Small intestine (tissue), 7 donors: ENCODE measurements around the gene KLHDC4. TPM values are rescaled to one million over a fixed set of nuclear protein-coding genes. Genes with fewer than 3 reads are reported as not detected.

ENCODE experiments used
- DNase-seq, 2 donors: peaks; one replicate each; pipeline versions ENCODE4 v3.0.0 to v3.0.0-alpha.2; 2013
- FAIRE-seq: peaks from 2 replicates; lab custom pipeline; 2012; peaks lifted over from hg19 to GRCh38; lab: Jason Lieb, UNC
- H3K27ac ChIP-seq, 3 donors: one replicate each; pipeline ENCODE4 v1.5.1; 2013; ENCODE audit warnings: low read length in 2 of 3, mild to moderate bottlenecking in 2 of 3, control low read depth in 1 of 3, inconsistent platforms in 1 of 3, low read depth in 1 of 3, moderate library complexity in 1 of 3
- H3K27me3 ChIP-seq, 3 donors: one replicate each; pipeline ENCODE4 v1.6.1; 2013; ENCODE audit warnings: low read length in 3 of 3, inconsistent platforms in 1 of 3; ENCODE audit not compliant: control insufficient read depth in 3 of 3, insufficient read depth in 3 of 3
- H3K36me3 ChIP-seq, 3 donors: one replicate each; pipeline ENCODE4 v1.6.1; 2013; ENCODE audit warnings: low read length in 3 of 3, inconsistent platforms in 1 of 3, low read depth in 1 of 3, mild to moderate bottlenecking in 1 of 3, moderate library complexity in 1 of 3; ENCODE audit not compliant: control insufficient read depth in 3 of 3, insufficient read depth in 2 of 3
- H3K4me1 ChIP-seq, 3 donors: one replicate each; pipeline ENCODE4 v1.6.1; 2013; ENCODE audit warnings: low read length in 2 of 3, inconsistent platforms in 1 of 3, low read depth in 1 of 3, mild to moderate bottlenecking in 1 of 3, moderate library complexity in 1 of 3; ENCODE audit not compliant: control insufficient read depth in 3 of 3, insufficient read depth in 2 of 3
- H3K4me3 ChIP-seq, 3 donors: one replicate each; pipeline ENCODE4 v1.5.1; 2013; ENCODE audit warnings: low read length in 3 of 3, control low read depth in 1 of 3, inconsistent platforms in 1 of 3, low read depth in 1 of 3, mild to moderate bottlenecking in 1 of 3, moderate library complexity in 1 of 3
- H3K9me3 ChIP-seq, 2 donors: one replicate each; pipeline ENCODE4 v1.6.1; 2013; ENCODE audit warnings: low read depth in 1 of 2, low read length in 1 of 2; ENCODE audit not compliant: control insufficient read depth in 2 of 2, insufficient read depth in 1 of 2
- WGBS, 3 donors: extraction: QIAGEN DNeasy Blood & Tissue Kit; methylation state at CpG; one replicate each; pipeline ENCODE4 v1.1.7; 2013; 5-methylcytosine and 5-hydroxymethylcytosine counted together
- polyA plus RNA-seq, 4 donors: library from polyadenylated mRNA; stranded (reverse) in 3 of 4; unstranded in 1 of 4; fragments of 200-250 nt in 3 of 4; fragments of 120-200 nt in 1 of 4; gene quantifications; one replicate each; pipeline versions ENCODE4 v1.2.1 to v1.2.3, GENCODE V29; 2013
- donor health status: healthy with polysubstance abuse.
- donor health status: control.
- donor health status: control.
- donor health status: Bipolar disorder and iron deficiency.
- donor health status: healthy.

Gene KLHDC4
- polyA plus RNA-seq, 4 donors, result 25.9 to 35.1 (median 29.9) TPM

DNA sequence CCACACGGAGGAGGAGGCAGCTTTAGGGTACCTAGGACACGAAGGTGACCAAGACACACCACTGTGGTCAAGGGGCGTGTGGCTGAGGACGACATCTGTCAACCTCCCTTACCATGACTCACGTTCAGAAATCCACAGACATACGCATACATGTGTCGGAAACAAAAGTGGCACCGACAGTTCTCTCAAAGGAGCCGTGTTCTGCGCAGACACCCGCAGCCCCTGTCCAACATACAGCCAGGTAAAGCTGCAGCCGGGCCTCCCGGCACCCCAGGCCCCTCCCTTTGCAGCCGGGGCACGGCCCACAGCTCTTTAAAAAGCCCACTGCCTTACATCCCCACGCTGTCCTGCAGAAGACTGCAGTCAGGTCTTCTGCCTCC is 40.5 kb upstream of the KLHDC4 start:
- peaks cover 0 to 8% of the 10 kb centered on the region in 2 donors for H3K9me3 ChIP-seq
- peak overlapping the region; percentile 37 to 94 (median 85) for H3K27ac ChIP-seq
- H3K27me3 ChIP-seq, result no peaks in the 10 kb centered on the region
- WGBS, 3 donors, result 6 to 37% (median 16%) methylated on average over 16 of the region's 16 CpGs
- H3K36me3 ChIP-seq, result no peaks in the 10 kb centered on the region
- H3K4me1 ChIP-seq, result peaks cover 0 to 26% (median 0%) of the 10 kb centered on the region in 3 donors
- DNase-seq, result peak in 1 of 2 donors; percentile 29
- H3K4me3 ChIP-seq, result peak overlapping the region in 2 of 3 donors; percentile 21 to 23
- no peak for FAIRE-seq

- H3K4me3 ChIP-seq, result no peak overlapping the region
- FAIRE-seq (no peak), DNase-seq (no peak)
- H3K4me1 ChIP-seq, result peaks cover 0 to 18% (median 0%) of the 10 kb centered on the region in 3 donors
- WGBS, 3 donors, result 88 to 96% (median 92%) methylated on average over 5 of the region's 5 CpGs
- no peak overlapping the region for H3K27ac ChIP-seq
- H3K27me3 ChIP-seq, result no peaks in the 10 kb centered on the region
- H3K36me3 ChIP-seq, result no peaks in the 10 kb centered on the region
- peaks cover 0 to 8% of the 10 kb centered on the region in 2 donors for H3K9me3 ChIP-seq
Measured at GRCh38 chr16:87803385-87803784, 37.6 kb upstream of the KLHDC4 start.

DNA sequence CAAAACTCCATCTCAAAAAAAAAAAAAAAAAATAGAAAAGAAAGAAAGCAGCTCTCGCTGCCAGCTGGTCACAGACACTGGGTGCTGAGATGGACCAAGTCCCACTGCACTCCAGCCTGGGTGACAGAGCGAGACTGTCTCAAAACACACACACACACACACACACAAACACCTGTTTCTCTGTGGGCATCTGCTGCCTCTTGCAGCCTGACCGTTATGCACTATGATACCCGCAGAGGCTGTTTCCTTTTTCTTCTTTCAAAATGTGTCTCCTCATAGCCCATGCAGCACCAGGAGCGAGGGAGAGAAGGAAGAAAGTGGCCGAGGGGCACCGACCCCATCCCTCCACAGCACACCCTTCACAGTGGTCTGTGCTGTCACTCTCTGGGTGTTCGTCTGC is 36.9 kb upstream of the KLHDC4 start:
- Histone ChIP-seq H3K4me1 (peaks cover 0 to 18% (median 0%) of the 10 kb centered on the region in 3 donors), H3K4me3 (no peak overlapping the region), H3K9me3 (peaks cover 0 to 8% of the 10 kb centered on the region in 2 donors), H3K27me3 (no peaks in the 10 kb centered on the region), H3K27ac (no peak overlapping the region), H3K36me3 (no peaks in the 10 kb centered on the region)
- no peak for FAIRE-seq
- no peak for DNase-seq
- 78 to 93% (median 79%) methylated on average over 7 to 8 of the region's 8 CpGs for WGBS, 3 donors

GRCh38 chr16:87801679-87802259 is 36.0 kb upstream of the KLHDC4 start:
- H3K36me3 ChIP-seq, result no peaks in the 10 kb centered on the region
- H3K9me3 ChIP-seq, result peaks cover 0 to 8% of the 10 kb centered on the region in 2 donors
- H3K4me1 ChIP-seq, result peaks cover 0 to 10% (median 0%) of the 10 kb centered on the region in 3 donors
- peak overlapping the region in 1 of 3 donors; percentile 1 for H3K27ac ChIP-seq
- no peak for DNase-seq
- H3K4me3 ChIP-seq, result no peak overlapping the region
- FAIRE-seq, result no peak
- no peaks in the 10 kb centered on the region for H3K27me3 ChIP-seq
- 82 to 88% (median 84%) methylated on average over 16 of the region's 16 CpGs for WGBS, 3 donors

- no peak for FAIRE-seq
- 57 to 77% (median 69%) methylated on average over 6 of the region's 6 CpGs for WGBS, 3 donors
Measured at GRCh38 chr16:87800497-87800896, 34.7 kb upstream of the KLHDC4 start.

GRCh38 chr16:87795336-87795735 is 29.6 kb upstream of the KLHDC4 start:
- H3K36me3 ChIP-seq, result no peaks in the 10 kb centered on the region
- WGBS, 3 donors, result 86 to 90% (median 86%) methylated on average over 12 of the region's 12 CpGs
- no peak overlapping the region for H3K4me3 ChIP-seq
- no peak for DNase-seq
- no peak for FAIRE-seq
- H3K27ac ChIP-seq, result no peak overlapping the region
- no peaks in the 10 kb centered on the region for H3K9me3 ChIP-seq
- H3K4me1 ChIP-seq, result peaks cover 0 to under 1% (median 0%) of the 10 kb centered on the region in 3 donors
- H3K27me3 ChIP-seq, result peaks cover 0 to 4% (median 0%) of the 10 kb centered on the region in 3 donors

More at GRCh38 chr16:87800497-87800896, 34.7 kb upstream of the KLHDC4 start:
- DNase-seq, result no peak
- no peaks in the 10 kb centered on the region for H3K36me3 ChIP-seq
- peaks cover 0 to 8% of the 10 kb centered on the region in 2 donors for H3K9me3 ChIP-seq
- no peaks in the 10 kb centered on the region for H3K27me3 ChIP-seq
- no peak overlapping the region for H3K27ac ChIP-seq
- no peaks in the 10 kb centered on the region for H3K4me1 ChIP-seq
- no peak overlapping the region for H3K4me3 ChIP-seq

DNA sequence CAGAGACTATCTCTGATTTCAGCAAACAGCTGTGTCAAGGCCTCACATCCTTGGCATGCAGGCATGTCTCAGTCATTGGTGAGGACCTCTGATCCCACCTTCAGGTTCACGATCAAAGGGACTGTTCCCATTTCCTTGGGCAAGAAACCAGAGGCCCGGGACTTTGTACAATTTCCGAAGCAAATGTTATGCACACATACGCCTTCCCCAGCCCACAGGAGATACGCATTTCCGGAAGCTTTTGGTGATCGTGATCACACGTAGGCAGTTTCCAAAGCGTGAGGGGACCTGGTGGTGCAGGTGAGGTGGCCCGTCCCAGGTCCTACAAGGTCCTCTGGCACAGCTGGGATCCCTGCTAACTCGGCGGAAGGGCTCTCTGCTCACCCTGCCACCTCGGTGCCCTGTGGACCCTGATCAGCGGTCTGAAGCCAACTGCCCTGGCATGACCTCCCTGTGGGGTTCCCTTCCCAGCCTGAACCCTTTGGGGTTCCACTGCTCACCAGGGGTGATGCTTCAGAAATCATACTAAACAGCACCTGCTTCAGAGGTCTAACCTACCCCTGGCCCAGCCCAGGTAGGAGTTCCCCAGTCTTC is 28.8 kb upstream of the KLHDC4 start:
- Histone ChIP-seq H3K36me3 (no peaks in the 10 kb centered on the region), H3K27me3 (peaks cover 0 to 4% (median 0%) of the 10 kb centered on the region in 3 donors), H3K9me3 (no peaks in the 10 kb centered on the region), H3K27ac (no peak overlapping the region), H3K4me3 (no peak overlapping the region), H3K4me1 (peaks cover 0 to 5% (median 1%) of the 10 kb centered on the region in 3 donors)
- no peak for DNase-seq
- FAIRE-seq, result no peak
- WGBS, 3 donors, result 81 to 85% (median 84%) methylated on average over 14 of the region's 14 CpGs

GRCh38 chr16:87792205-87792565 is 26.4 kb upstream of the KLHDC4 start:
- no peak overlapping the region for H3K27ac ChIP-seq

More at GRCh38 chr16:87792205-87792565, 26.4 kb upstream of the KLHDC4 start:
- H3K9me3 ChIP-seq, result no peaks in the 10 kb centered on the region
- 86 to 92% (median 92%) methylated on average over 7 of the region's 7 CpGs for WGBS, 3 donors
- no peaks in the 10 kb centered on the region for H3K36me3 ChIP-seq
- H3K4me3 ChIP-seq, result no peak overlapping the region
- peaks cover 0 to 4% (median 0%) of the 10 kb centered on the region in 3 donors for H3K27me3 ChIP-seq
- DNase-seq (no peak), FAIRE-seq (no peak)
- peaks cover 0 to 11% (median 1%) of the 10 kb centered on the region in 3 donors for H3K4me1 ChIP-seq
